ENCODE measurements around the gene MRPL37. TPM values are rescaled to one million over a fixed set of nuclear protein-coding genes. Genes with fewer than 3 reads are reported as not detected.

Gene MRPL37
- total RNA-seq, 1 experiment from 2014 or later = 138 TPM

GRCh38 chr1:54239035-54239383 lies 39.0 kb downstream of the MRPL37 start:
- intact Hi-C loops (cut with micrococcal nuclease; ENCODE audit: unreplicated experiment) = no loop called here
- in situ Hi-C loops (cut with HindIII; ENCODE audit: low pct_unique_long_range_greater_than_20kb, low sequenced_read_pairs) = no loop called here
- H3K9me3 ChIP-seq (ENCODE audit: control insufficient read depth, insufficient read depth, low read depth, low read length) = no peaks in the 10 kb centered on the region

DNA sequence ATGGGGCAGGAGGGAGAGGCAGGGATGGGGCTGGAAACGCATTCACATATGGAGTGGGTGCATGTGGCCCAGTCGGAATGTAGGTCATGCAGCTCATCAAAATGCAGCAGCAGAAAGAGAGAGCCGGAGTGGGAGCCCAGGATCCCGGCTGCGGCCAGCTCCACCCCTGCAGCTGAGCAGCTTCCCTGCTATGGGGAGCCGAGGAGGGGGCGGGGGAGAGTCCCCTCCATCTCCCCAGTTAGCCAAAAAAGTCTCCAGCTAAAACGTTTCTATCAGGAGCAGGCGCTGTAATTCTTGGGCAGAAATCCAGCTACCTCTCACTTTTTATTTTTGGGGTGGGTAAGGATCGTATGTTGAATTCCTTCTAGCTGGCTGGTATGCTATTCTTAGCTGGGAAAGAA lies 39.7 kb downstream of the MRPL37 start:
- no peaks in the 10 kb centered on the region for H3K4me1 ChIP-seq (ENCODE audit: control insufficient read depth, insufficient read depth, low read length)
- intact Hi-C loops (cut with micrococcal nuclease; ENCODE audit: unreplicated experiment) (no loop called here), in situ Hi-C loops (cut with HindIII; ENCODE audit: low pct_unique_long_range_greater_than_20kb, low sequenced_read_pairs) (no loop called here)
- no peak for TF ChIP-seq SIN3A (IDR thresholded peaks at IDR 0.05; ENCODE audit: borderline replicate concordance, insufficient read depth, low read depth, low read length)
- TF ChIP-seq CTCF (IDR thresholded peaks at IDR 0.05) = no peak
- TF ChIP-seq REST (IDR thresholded peaks at IDR 0.05; ENCODE audit: insufficient read depth in 1 of 2, low read depth in 2 of 2, low read length in 1 of 2) = no peak
- TF ChIP-seq POLR2AphosphoS5 (IDR thresholded peaks at IDR 0.05; ENCODE audit: low read depth, low read length) = no peak
- TF ChIP-seq TCF7L2 (IDR thresholded peaks at IDR 0.05; ENCODE audit: low read depth, low read length) = no peak
- BruUV-seq (replicated peaks) = no TSS peak
- DNase-seq (ENCODE audit: low read depth, low spot score) = no peak
- H3K27me3 ChIP-seq (ENCODE audit: control insufficient read depth, insufficient read depth, low read length) = no peaks in the 10 kb centered on the region
- no peak overlapping the region for H3K27ac ChIP-seq (ENCODE audit: low read length)
- no peaks in the 10 kb centered on the region for H3K36me3 ChIP-seq (ENCODE audit: control insufficient read depth, insufficient read depth, low read length)
- ChIA-PET POLR2A (no interaction called here), CTCF (no interaction called here)
- no peak overlapping the region for H3K4me3 ChIP-seq (ENCODE audit: low read depth in 2 of 2, low read length in 2 of 2)
- H3K9me3 ChIP-seq (ENCODE audit: control insufficient read depth, insufficient read depth, low read depth, low read length) = no peaks in the 10 kb centered on the region
- ATAC-seq = no peak

More at GRCh38 chr1:54239035-54239383, 39.0 kb downstream of the MRPL37 start:
- H3K4me1 ChIP-seq (ENCODE audit: control insufficient read depth, insufficient read depth, low read length) = no peaks in the 10 kb centered on the region
- H3K36me3 ChIP-seq (ENCODE audit: control insufficient read depth, insufficient read depth, low read length) = no peaks in the 10 kb centered on the region
- POLR2A ChIA-PET = no interaction called here
- no peak overlapping the region for H3K27ac ChIP-seq (ENCODE audit: low read length)
- CTCF ChIA-PET = no interaction called here
- no peaks in the 10 kb centered on the region for H3K27me3 ChIP-seq (ENCODE audit: control insufficient read depth, insufficient read depth, low read length)
- no TSS peak for BruUV-seq (replicated peaks)
- H3K4me3 ChIP-seq (ENCODE audit: low read depth in 2 of 2, low read length in 2 of 2) = no peak overlapping the region
- DNase-seq (ENCODE audit: low read depth, low spot score) = no peak
- TF ChIP-seq CTCF (IDR thresholded peaks at IDR 0.05) = no peak
- no peak for TF ChIP-seq SIN3A (IDR thresholded peaks at IDR 0.05; ENCODE audit: borderline replicate concordance, insufficient read depth, low read depth, low read length)
- TF ChIP-seq REST (IDR thresholded peaks at IDR 0.05; ENCODE audit: insufficient read depth in 1 of 2, low read depth in 2 of 2, low read length in 1 of 2) = no peak
- TF ChIP-seq TCF7L2 (IDR thresholded peaks at IDR 0.05; ENCODE audit: low read depth, low read length) = no peak
- no peak for TF ChIP-seq POLR2AphosphoS5 (IDR thresholded peaks at IDR 0.05; ENCODE audit: low read depth, low read length)
- ATAC-seq = no peak

All from Panc1 (cell line).